Progenitor cell of endocrine pancreas (in vitro differentiated cells): ENCODE data around the gene GOLIM4. TPM values are rescaled to one million over a fixed set of nuclear protein-coding genes. Genes with fewer than 3 reads are reported as not detected.

Experiments used
- DNase-seq: peaks from one replicate; pipeline ENCODE4 v3.0.0; 2021; ENCODE audit warnings: low spot score; ENCODE audit not compliant: unreplicated experiment
- H3K27ac Mint-ChIP-seq: 2 replicates; pipeline ENCODE4 v1.8.0; 2021; ENCODE audit warnings: mild to moderate bottlenecking, moderate library complexity, mixed read lengths
- H3K27me3 Mint-ChIP-seq: 2 replicates; pipeline ENCODE4 v1.8.0; 2021; ENCODE audit warnings: mixed read lengths
- H3K36me3 Mint-ChIP-seq: 2 replicates; pipeline ENCODE4 v1.8.0; 2022; ENCODE audit warnings: mixed read lengths; ENCODE audit not compliant: insufficient read depth
- H3K4me1 Mint-ChIP-seq: 2 replicates; pipeline ENCODE4 v1.8.0; 2021; ENCODE audit warnings: low read depth, mixed read lengths
- H3K4me3 Mint-ChIP-seq: 2 replicates; pipeline ENCODE4 v1.8.0; 2021; ENCODE audit warnings: low read depth, mild to moderate bottlenecking, moderate library complexity, mixed read lengths
- H3K9me3 Mint-ChIP-seq: 2 replicates; pipeline ENCODE4 v1.8.0; 2021; ENCODE audit warnings: low read depth, mixed read lengths
- total RNA-seq: library from RNA; stranded (reverse); gene quantifications from 2 replicates; pipeline ENCODE4 v1.2.1, GENCODE V29; 2021
- TF ChIP-seq, protein P1 (sequence below): fragments of 200-600 bp; sonication (generic); IDR thresholded peaks from one replicate; pipeline ENCODE4 v1.5.0; 2021; ENCODE audit warnings: antibody characterized with exemption, mild to moderate bottlenecking; ENCODE audit not compliant: unreplicated experiment

The GOLIM4 gene
- total RNA-seq, 1 donor from 2014 or later, result 38.7 TPM

DNA sequence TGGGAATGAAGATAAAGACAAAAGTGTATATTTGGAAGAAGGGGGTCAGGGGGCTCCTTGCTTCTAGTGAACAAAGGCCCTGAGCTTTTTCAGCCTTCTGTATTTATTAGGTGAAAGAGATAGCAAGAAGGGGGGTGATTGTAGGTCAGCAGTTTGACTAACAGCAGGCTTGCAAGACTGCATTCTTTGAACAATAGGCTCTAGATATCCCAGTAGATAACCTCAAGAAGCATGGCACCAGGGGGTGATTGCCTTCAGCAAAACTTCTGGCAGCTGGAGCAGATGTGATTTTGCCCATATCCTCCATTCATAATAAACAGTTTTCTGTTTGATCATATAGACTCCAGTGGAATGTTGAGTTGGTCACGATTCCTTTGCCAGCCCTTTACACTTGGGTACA lies 31.7 kb upstream of the GOLIM4 start:
- H3K4me1 Mint-ChIP-seq, result peaks cover 4% of the 10 kb centered on the region
- no peaks in the 10 kb centered on the region for H3K36me3 Mint-ChIP-seq
- H3K9me3 Mint-ChIP-seq, result peaks cover 21% of the 10 kb centered on the region
- H3K4me3 Mint-ChIP-seq, result no peak overlapping the region
- no peak for DNase-seq
- H3K27me3 Mint-ChIP-seq, result no peaks in the 10 kb centered on the region
- no peak overlapping the region for H3K27ac Mint-ChIP-seq
- TF ChIP-seq, protein P1, sequence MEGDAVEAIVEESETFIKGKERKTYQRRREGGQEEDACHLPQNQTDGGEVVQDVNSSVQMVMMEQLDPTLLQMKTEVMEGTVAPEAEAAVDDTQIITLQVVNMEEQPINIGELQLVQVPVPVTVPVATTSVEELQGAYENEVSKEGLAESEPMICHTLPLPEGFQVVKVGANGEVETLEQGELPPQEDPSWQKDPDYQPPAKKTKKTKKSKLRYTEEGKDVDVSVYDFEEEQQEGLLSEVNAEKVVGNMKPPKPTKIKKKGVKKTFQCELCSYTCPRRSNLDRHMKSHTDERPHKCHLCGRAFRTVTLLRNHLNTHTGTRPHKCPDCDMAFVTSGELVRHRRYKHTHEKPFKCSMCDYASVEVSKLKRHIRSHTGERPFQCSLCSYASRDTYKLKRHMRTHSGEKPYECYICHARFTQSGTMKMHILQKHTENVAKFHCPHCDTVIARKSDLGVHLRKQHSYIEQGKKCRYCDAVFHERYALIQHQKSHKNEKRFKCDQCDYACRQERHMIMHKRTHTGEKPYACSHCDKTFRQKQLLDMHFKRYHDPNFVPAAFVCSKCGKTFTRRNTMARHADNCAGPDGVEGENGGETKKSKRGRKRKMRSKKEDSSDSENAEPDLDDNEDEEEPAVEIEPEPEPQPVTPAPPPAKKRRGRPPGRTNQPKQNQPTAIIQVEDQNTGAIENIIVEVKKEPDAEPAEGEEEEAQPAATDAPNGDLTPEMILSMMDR, result no peak

DNA sequence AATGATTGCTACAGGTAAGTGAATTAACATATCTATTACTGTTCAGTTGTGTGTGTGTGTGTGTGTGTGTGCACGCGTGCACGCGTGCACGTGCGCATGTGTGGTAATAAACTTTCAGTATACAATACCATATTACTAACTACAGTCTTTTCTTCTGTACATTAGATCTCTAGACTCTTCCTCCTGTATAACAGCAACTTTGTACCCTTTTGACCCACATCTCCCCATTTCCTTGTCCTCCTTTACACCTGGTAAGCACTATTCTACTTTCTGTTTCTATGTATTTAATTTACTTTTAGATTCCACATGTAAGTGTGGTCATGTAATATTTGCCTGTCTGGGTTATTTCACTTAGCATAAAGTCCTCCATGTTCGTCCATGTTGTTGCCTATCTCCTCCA lies 29.1 kb upstream of the GOLIM4 start:
- Mint-ChIP-seq H3K4me1 (peaks cover 4% of the 10 kb centered on the region), H3K9me3 (peaks cover 20% of the 10 kb centered on the region), H3K27ac (no peak overlapping the region), H3K4me3 (no peak overlapping the region), H3K27me3 (no peaks in the 10 kb centered on the region), H3K36me3 (no peaks in the 10 kb centered on the region)
- DNase-seq, result no peak
- TF ChIP-seq, protein P1, result no peak

DNA sequence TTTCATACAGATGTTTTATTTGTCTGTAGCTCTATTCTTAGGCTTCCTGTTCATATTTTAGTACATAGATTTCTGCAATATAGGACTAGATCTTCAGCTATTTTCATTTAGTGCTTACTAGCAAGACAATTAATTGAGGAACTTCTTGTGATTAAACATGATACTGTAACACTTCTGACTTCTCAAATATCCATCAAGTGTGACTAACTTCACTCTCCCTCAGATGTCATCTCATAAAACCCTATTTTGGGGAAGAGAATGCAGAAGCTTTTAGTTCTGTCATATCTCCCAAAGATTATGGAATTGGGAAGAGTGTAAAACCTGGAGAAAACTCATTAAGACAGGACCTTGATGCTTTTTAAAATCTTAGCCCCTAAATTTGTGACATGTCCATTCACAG lies 28.6 kb upstream of the GOLIM4 start:
- Mint-ChIP-seq H3K27ac (no peak overlapping the region), H3K4me1 (peaks cover 4% of the 10 kb centered on the region), H3K9me3 (peaks cover 15% of the 10 kb centered on the region)

DNA sequence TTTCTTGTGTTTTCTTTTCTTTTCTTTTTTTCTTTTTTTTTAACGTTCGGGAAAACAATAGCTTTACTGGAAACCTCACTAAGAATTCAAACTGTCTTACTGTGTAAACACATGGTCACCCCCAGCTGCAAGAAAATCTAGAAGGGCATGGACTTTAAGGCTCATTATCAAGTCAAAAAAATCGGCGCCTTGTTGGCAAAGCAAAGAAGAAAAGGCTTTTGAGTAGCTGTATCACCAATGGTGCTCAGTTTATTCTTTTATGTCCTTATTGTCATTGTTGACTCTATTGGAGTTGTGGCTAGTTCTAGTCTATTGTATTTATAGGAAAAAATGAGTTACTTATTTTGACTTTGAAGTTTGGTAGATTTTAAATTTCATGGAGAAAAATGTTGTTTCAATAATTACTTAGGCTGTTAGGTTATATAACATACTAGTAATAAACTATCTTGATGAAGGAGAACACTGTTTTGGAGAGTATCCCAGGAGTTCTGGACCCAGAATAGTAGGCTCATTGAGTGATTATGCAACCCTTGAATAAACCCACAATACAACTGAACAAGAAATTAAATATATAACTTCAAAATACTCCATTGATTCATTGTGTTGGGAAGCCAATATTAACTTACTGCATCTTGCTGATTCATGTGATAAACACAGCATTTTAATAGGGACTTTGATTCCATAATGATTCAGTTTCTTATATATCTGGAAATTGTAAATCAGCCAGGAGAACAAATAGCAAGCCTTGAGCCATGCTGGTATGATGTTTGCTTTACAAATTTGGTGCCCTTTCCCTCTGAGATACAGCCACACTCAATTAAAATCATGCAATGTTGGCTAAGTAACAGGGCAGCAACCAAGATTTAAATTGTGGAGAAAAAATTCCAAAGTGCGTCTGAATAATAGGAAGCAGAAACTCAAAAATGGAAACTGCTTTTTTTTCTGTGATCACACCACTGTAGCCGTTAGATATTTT lies 27.8 kb upstream of the GOLIM4 start:
- DNase-seq, result no peak
- Mint-ChIP-seq H3K9me3 (peaks cover 15% of the 10 kb centered on the region), H3K4me1 (peaks cover 4% of the 10 kb centered on the region), H3K4me3 (no peak overlapping the region), H3K36me3 (no peaks in the 10 kb centered on the region), H3K27ac (no peak overlapping the region), H3K27me3 (no peaks in the 10 kb centered on the region)
- TF ChIP-seq, protein P1, result no peak

More for the DNA sequence above, 28.6 kb upstream of the GOLIM4 start:
- Mint-ChIP-seq H3K4me3 (no peak overlapping the region), H3K27me3 (no peaks in the 10 kb centered on the region), H3K36me3 (no peaks in the 10 kb centered on the region)
- no peak for DNase-seq
- TF ChIP-seq, protein P1, result no peak

DNA sequence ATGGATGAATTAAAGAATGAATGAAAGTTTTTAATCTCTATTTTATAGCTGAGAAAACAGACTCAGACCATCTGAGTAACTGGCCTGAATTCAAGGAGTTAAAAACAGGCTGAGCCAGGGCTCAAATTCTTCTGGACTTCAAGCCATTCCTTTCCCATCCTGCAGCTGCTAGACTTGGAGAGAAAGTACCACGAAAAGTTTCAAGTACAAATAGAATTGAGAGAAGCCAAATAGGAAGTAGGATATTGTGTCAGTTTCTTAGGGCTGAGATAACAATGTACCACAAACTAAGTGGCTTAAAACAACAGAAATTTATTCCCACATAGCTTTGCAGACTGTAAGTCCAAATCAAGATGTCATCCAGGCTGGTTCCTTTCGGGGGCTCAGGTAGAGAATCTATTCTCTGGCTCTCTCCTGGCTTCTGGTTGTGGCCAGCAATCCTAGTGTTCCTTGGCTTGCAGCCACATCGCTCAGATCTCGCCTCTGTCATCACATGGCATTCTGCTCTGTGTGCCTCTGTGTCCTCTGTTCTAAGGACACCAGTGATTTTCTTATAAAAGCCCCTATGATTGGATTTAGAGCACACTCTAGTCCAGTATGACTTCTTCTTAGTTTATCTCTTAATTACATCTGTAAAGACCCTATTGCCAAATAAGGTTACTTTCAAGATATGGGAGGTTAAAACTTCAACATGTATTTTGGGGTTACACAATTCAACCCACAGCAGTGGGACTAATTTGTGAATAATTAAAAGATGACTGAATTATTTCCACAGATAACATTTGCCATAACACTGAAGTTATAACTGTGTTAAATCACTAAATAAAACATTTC lies 25.7 kb upstream of the GOLIM4 start:
- Mint-ChIP-seq H3K9me3 (peaks cover 7% of the 10 kb centered on the region), H3K4me3 (no peak overlapping the region), H3K27ac (no peak overlapping the region), H3K4me1 (peaks cover 4% of the 10 kb centered on the region), H3K36me3 (no peaks in the 10 kb centered on the region), H3K27me3 (no peaks in the 10 kb centered on the region)
- TF ChIP-seq, protein P1, result no peak
- no peak for DNase-seq
